GM12878 (cell line): ENCODE data around the gene ELMOD2. TPM values are rescaled to one million over a fixed set of nuclear protein-coding genes. Genes with fewer than 3 reads are reported as not detected.

ENCODE experiments used
- ATAC-seq: fragments of 200-7000 bp; cut with Tn5 transposase; 3 replicates; pipeline ENCODE4 v1.9.1; 2020; ENCODE audit warnings: mild to moderate bottlenecking, moderate library complexity
- BruUV-seq: library from RNA; stranded (reverse); fragments of 400-500 nt; replicated peaks from 2 replicates; lab custom pipeline; 2021; lab: Mats Ljungman, UMichigan
- CTCF ChIA-PET: fragments of 300-600 bp; sonication (Branson Sonifier 250); formaldehyde crosslinking; extraction: SDS; loops from one replicate; lab custom pipeline; 2021; ENCODE audit warnings: inconsistent platforms; lab: Yijun Ruan, JAX
- POLR2A ChIA-PET: fragments of 350-600 bp; formaldehyde crosslinking; extraction: SDS; loops from one replicate; lab custom pipeline; 2021; ENCODE audit warnings: inconsistent platforms; lab: Charles Lee
- RAD21 ChIA-PET: fragments of 300-600 bp; sonication (Branson Sonifier 250); formaldehyde crosslinking; loops from one replicate; lab custom pipeline; 2023; ENCODE audit warnings: antibody characterized with exemption; ENCODE audit not compliant: unreplicated experiment; lab: Charles Lee
- SMC1A ChIA-PET: fragments of 300-600 bp; sonication (Branson Sonifier 250); formaldehyde crosslinking; loops from one replicate; lab custom pipeline; 2023; ENCODE audit not compliant: unreplicated experiment, uncharacterized antibody; lab: Charles Lee
- DNase-seq: peaks from one replicate; pipeline ENCODE4 v3.0.0-alpha.2; 2011; ENCODE audit warnings: low read depth, low spot score
- FAIRE-seq: peaks from 3 replicates; lab custom pipeline; 2011; peaks lifted over from hg19 to GRCh38; lab: Jason Lieb, UNC
- H2AFZ ChIP-seq: 2 replicates; pipeline ENCODE4 v1.6.0; 2011; ENCODE audit warnings: low read depth, low read length, control low read depth; ENCODE audit not compliant: control insufficient read depth
- H3K27ac ChIP-seq: 2 replicates; pipeline ENCODE4 v1.5.1; 2011; ENCODE audit warnings: control low read depth; ENCODE audit not compliant: control insufficient read depth, insufficient read depth
- H3K27me3 ChIP-seq, 2 experiments: replicated peaks in 1 of 2; 2 replicates each; pipeline versions ENCODE4 v1.6.0 to v1.6.1; 2011; ENCODE audit warnings: low read length in 1 of 2; ENCODE audit not compliant: control insufficient read depth in 2 of 2, insufficient read depth in 2 of 2
- H3K36me3 ChIP-seq, 2 experiments: 2 replicates each; pipeline ENCODE4 v1.5.1; 2011; ENCODE audit warnings: low read length in 1 of 2; ENCODE audit not compliant: control insufficient read depth in 2 of 2, insufficient read depth in 2 of 2
- H3K4me1 ChIP-seq: 2 replicates; pipeline ENCODE4 v1.6.1; 2011; ENCODE audit warnings: mild to moderate bottlenecking, low read length, moderate library complexity, mixed read lengths; ENCODE audit not compliant: control insufficient read depth, insufficient read depth
- H3K4me2 ChIP-seq: 2 replicates; pipeline ENCODE4 v1.6.0; 2011; ENCODE audit warnings: control low read depth; ENCODE audit not compliant: control insufficient read depth, insufficient read depth
- H3K4me3 ChIP-seq: fragments of 200-600 bp; sonication (generic); 2 replicates; pipeline ENCODE4 v1.5.1; 2016
- H3K79me2 ChIP-seq: 2 replicates; pipeline ENCODE4 v1.6.0; 2011; ENCODE audit warnings: low read length; ENCODE audit not compliant: control insufficient read depth, insufficient read depth
- H3K9ac ChIP-seq: 2 replicates; pipeline ENCODE4 v1.8.0; 2011; ENCODE audit warnings: low read length, control low read depth, mixed read lengths; ENCODE audit not compliant: control insufficient read depth, insufficient read depth
- H3K9me3 ChIP-seq: replicated peaks from 3 replicates; pipeline ENCODE4 v1.5.1; 2011; ENCODE audit warnings: mild to moderate bottlenecking, low read length; ENCODE audit not compliant: control insufficient read depth, insufficient read depth
- H4K20me1 ChIP-seq: 2 replicates; pipeline ENCODE4 v1.6.0; 2011; ENCODE audit not compliant: control insufficient read depth, insufficient read depth
- FOXM1 ChIP-seq: IDR thresholded peaks from 2 replicates; pipeline ENCODE4 v1.6.1; 2012; ENCODE audit warnings: low read depth, mild to moderate bottlenecking, inconsistent platforms, low read length, moderate library complexity
- MTA2 ChIP-seq: fragments of 450-650 bp; IDR thresholded peaks from 2 replicates; pipeline ENCODE4 v1.6.1; 2016; ENCODE audit warnings: low read depth, mild to moderate bottlenecking, moderate library complexity
- RAD21 ChIP-seq: IDR thresholded peaks from 2 replicates; pipeline ENCODE4 v1.6.1; 2011; ENCODE audit warnings: mild to moderate bottlenecking, low read depth, low read length, moderate library complexity; ENCODE audit not compliant: insufficient read depth
- SMC3 ChIP-seq: IDR thresholded peaks from 2 replicates; pipeline ENCODE4 v1.6.1; 2011; ENCODE audit warnings: low read length, improper control_type of control experiment, borderline replicate concordance
- TBL1XR1 ChIP-seq: IDR thresholded peaks from 2 replicates; pipeline ENCODE4 v1.6.1; 2012; ENCODE audit warnings: low read depth, low read length, improper control_type of control experiment
- ZNF24 ChIP-seq: fragments of 450-650 bp; IDR thresholded peaks from 2 replicates; pipeline ENCODE4 v1.6.1; 2017; ENCODE audit warnings: antibody characterized with exemption, mild to moderate bottlenecking
- WGBS: methylation state at CpG from one replicate; pipeline ENCODE4 v1.1.6; 2016; ENCODE audit warnings: low lambda C conversion rate; ENCODE audit not compliant: insufficient replicate concordance, insufficient coverage; ENCODE audit errors: missing lambda C conversion rate; 5-methylcytosine and 5-hydroxymethylcytosine counted together
- in situ Hi-C: fragments of 300-500 bp; cut with MboI; formaldehyde crosslinking; loops from 9 replicates; pipeline ENCODE4 v1.14.3; 2018; ENCODE audit warnings: mixed read lengths
- intact Hi-C: fragments of 100-400 bp; cut with micrococcal nuclease; formaldehyde crosslinking; loops from one replicate; pipeline ENCODE4 v1.14.2; 2022; ENCODE audit not compliant: unreplicated experiment
- polyA plus RNA-seq, 11 experiments: library from polyadenylated mRNA; depleted of rRNA in 4 of 11; unstranded in 6 of 11; stranded (reverse) in 5 of 11; fragments of >200 nt; fragmentation: Nextera tagmentation in 4 of 11; fragmentation: Illumina TruSeq in 1 of 11; extraction: Ambion mirVana in 4 of 11; extraction: Trizol in 1 of 11; gene quantifications; 1 replicate in 1 of 11; 2 replicates in 10 of 11; pipeline versions ENCODE4 v1.2.1 to v1.2.3, GENCODE V29; 2011 to 2016; ENCODE audit warnings: inconsistent platforms in 2 of 11, missing spikeins in 2 of 11, low read depth in 1 of 11
- total RNA-seq, 4 experiments: library from RNA; depleted of rRNA in 3 of 4; stranded (reverse); fragments of >200 nt in 3 of 4; fragmentation: Illumina TruSeq in 1 of 4; extraction: Trizol in 1 of 4; gene quantifications; 2 replicates each; pipeline versions ENCODE4 v1.2.1 to v1.2.3, GENCODE V29; 2013 to 2021
- TF ChIP-seq, protein P1 (sequence below), 3 experiments: IDR thresholded peaks in 2 of 3; conservative IDR thresholded peaks in 1 of 3; 2 replicates each; pipeline ENCODE4 v1.5.1; 2011; ENCODE audit warnings: low read depth in 3 of 3, low read length in 3 of 3, mild to moderate bottlenecking in 3 of 3, control low read depth in 2 of 3, moderate library complexity in 2 of 3, inconsistent platforms in 1 of 3, mixed read lengths in 1 of 3; ENCODE audit not compliant: control insufficient read depth in 2 of 3, insufficient read depth in 1 of 3; ENCODE audit errors: extremely low read depth in 1 of 3

Gene ELMOD2
- total and polyA plus RNA-seq, 10 of the 15 experiments (the other 5 are each of a cell fraction or from before 2014, with no cell fraction given) = 6.5 to 16.7 (median 12.7) TPM

GRCh38 chr4:140584439-140584838 is 60.5 kb downstream of the ELMOD2 start (continued):
- TF ChIP-seq MTA2 (no peak), TBL1XR1 (no peak)

DNA sequence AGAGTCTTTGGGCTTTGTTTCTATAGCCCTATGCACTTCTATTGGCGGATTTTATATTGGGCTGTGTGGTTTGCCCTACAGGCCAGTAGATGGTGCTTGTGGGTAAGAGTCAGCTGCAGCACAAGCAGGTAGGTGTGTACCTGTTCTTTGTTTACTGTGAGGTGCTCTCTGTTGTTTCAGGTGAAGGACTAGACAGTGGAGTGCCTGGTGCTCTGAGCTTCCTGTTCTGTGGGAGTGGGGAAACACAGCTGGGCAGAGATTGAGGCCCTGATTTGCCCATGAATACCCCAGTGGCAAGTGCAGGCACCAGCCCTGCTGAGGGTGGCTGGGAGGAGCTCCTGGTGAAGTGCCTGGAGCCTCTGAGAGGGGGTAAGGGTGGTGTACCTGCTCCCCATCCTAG is 71.1 kb downstream of the ELMOD2 start:
- ChIA-PET RAD21 (interaction anchor here (1.2 kb wide), 1 partner anchor 14 kb away, joined by 3 read pairs; no protein-coding TSS in a partner anchor), SMC1A (interaction anchor here (1.0 kb wide), 1 partner anchor 221 kb away, joined by 3 read pairs; the partner anchor contains the start of gene SCOC), CTCF (interaction anchor here (0.9 kb wide), 1 partner anchor 14 kb away, joined by 3 read pairs; no protein-coding TSS in a partner anchor), POLR2A (interaction anchor here (0.5 kb wide), 1 partner anchor 225 kb away, joined by 4 read pairs; no protein-coding TSS in a partner anchor)
- H4K20me1 ChIP-seq = no peaks in the 10 kb centered on the region
- no peak overlapping the region for H3K27ac ChIP-seq
- H3K4me2 ChIP-seq = no peak overlapping the region
- H2AFZ ChIP-seq = no peak overlapping the region
- DNase-seq = no peak
- no peaks in the 10 kb centered on the region for H3K79me2 ChIP-seq
- H3K9me3 ChIP-seq = no peaks in the 10 kb centered on the region
- no peak overlapping the region for H3K4me3 ChIP-seq
- in situ Hi-C loops (no loop called here), intact Hi-C loops (no loop called here)
- H3K27me3 ChIP-seq = no peaks in the 10 kb centered on the region
- no peaks in the 10 kb centered on the region for H3K4me1 ChIP-seq
- peak; percentile 79 for ATAC-seq
- 47% methylated on average over 1 of the region's 1 CpG for WGBS
- no peak for TF ChIP-seq FOXM1
- TF ChIP-seq RAD21 = 0 out of 2 replicates have a peak, but pooled peaks have one; percentile 33
- TF ChIP-seq ZNF24 = no peak
- TF ChIP-seq SMC3 = peak; percentile 10; the same call in 1 of the 2 replicates
- TF ChIP-seq, protein P1, sequence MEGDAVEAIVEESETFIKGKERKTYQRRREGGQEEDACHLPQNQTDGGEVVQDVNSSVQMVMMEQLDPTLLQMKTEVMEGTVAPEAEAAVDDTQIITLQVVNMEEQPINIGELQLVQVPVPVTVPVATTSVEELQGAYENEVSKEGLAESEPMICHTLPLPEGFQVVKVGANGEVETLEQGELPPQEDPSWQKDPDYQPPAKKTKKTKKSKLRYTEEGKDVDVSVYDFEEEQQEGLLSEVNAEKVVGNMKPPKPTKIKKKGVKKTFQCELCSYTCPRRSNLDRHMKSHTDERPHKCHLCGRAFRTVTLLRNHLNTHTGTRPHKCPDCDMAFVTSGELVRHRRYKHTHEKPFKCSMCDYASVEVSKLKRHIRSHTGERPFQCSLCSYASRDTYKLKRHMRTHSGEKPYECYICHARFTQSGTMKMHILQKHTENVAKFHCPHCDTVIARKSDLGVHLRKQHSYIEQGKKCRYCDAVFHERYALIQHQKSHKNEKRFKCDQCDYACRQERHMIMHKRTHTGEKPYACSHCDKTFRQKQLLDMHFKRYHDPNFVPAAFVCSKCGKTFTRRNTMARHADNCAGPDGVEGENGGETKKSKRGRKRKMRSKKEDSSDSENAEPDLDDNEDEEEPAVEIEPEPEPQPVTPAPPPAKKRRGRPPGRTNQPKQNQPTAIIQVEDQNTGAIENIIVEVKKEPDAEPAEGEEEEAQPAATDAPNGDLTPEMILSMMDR (IDR thresholded peaks at IDR 0.05 in 2 of 3, conservative IDR thresholded peaks at IDR 0.05 in 1 of 3; ENCODE audit: control insufficient read depth in 2 of 3, extremely low read depth in 1 of 3, insufficient read depth in 1 of 3, low read depth in 3 of 3, low read length in 3 of 3) = peak; percentile 15 to 33 (median 15); a peak in 2 of 6 replicates
- no peaks in the 10 kb centered on the region for H3K36me3 ChIP-seq
- FAIRE-seq = no peak
- BruUV-seq = no TSS peak
- H3K9ac ChIP-seq = no peak overlapping the region
